Activated B cell treated with CpG ODN at 0.5 μM for 24 hours (primary cell): ENCODE results near the gene C3AR1. TPM values are rescaled to one million over a fixed set of nuclear protein-coding genes. Genes with fewer than 3 reads are reported as not detected.
"Not testable (repeated sequence)": the region's sequence is repeated elsewhere in the genome, so short reads cannot be mapped to it uniquely, and the experiment has no call there.

ENCODE experiments used
- ATAC-seq: fragments of 200-7000 bp; cut with Tn5 transposase; one replicate; pipeline ENCODE4 v1.10.0; 2021; ENCODE audit warnings: low read depth, mild to moderate bottlenecking, moderate library complexity
- CTCF ChIA-PET: fragments of 350-600 bp; sonication (Branson Sonifier 250); formaldehyde crosslinking; loops from one replicate; lab custom pipeline; 2021; ENCODE audit warnings: antibody characterized with exemption; lab: Charles Lee
- POLR2A ChIA-PET: fragments of 350-600 bp; sonication (Branson Sonifier 250); formaldehyde crosslinking; loops from one replicate; lab custom pipeline; 2021; ENCODE audit warnings: antibody characterized with exemption; lab: Charles Lee
- DNase-seq: peaks from one replicate; pipeline ENCODE4 v3.0.0; 2022
- H3K27ac Mint-ChIP-seq: one replicate; pipeline ENCODE4 v1.8.0; 2020; ENCODE audit warnings: mixed read lengths
- H3K27me3 Mint-ChIP-seq: one replicate; pipeline ENCODE4 v1.8.0; 2021; ENCODE audit warnings: mixed read lengths
- H3K36me3 Mint-ChIP-seq: one replicate; pipeline ENCODE4 v1.8.0; 2021; ENCODE audit warnings: low read depth, mixed read lengths
- H3K4me1 Mint-ChIP-seq: one replicate; pipeline ENCODE4 v1.8.0; 2021; ENCODE audit warnings: mixed read lengths
- H3K4me3 Mint-ChIP-seq: one replicate; pipeline ENCODE4 v1.8.0; 2020; ENCODE audit warnings: mild to moderate bottlenecking, mixed read lengths
- H3K9me3 Mint-ChIP-seq: one replicate; pipeline ENCODE4 v1.8.0; 2020; ENCODE audit warnings: mixed read lengths
- intact Hi-C: fragments of 100-400 bp; cut with micrococcal nuclease; formaldehyde crosslinking; loops from one replicate; pipeline ENCODE4 v1.15.1; 2024
- total RNA-seq: library from RNA; stranded (reverse); gene quantifications from 2 replicates; pipeline ENCODE4 v1.2.3, GENCODE V29; 2022
- TF ChIP-seq, protein P1 (sequence below): fragments of 200-600 bp; IDR thresholded peaks from one replicate; pipeline ENCODE4 v1.8.0; 2022; ENCODE audit warnings: antibody characterized with exemption, mild to moderate bottlenecking

The C3AR1 gene
- total RNA-seq, 1 donor from 2014 or later = 0.11 TPM

- TF ChIP-seq, protein P1, sequence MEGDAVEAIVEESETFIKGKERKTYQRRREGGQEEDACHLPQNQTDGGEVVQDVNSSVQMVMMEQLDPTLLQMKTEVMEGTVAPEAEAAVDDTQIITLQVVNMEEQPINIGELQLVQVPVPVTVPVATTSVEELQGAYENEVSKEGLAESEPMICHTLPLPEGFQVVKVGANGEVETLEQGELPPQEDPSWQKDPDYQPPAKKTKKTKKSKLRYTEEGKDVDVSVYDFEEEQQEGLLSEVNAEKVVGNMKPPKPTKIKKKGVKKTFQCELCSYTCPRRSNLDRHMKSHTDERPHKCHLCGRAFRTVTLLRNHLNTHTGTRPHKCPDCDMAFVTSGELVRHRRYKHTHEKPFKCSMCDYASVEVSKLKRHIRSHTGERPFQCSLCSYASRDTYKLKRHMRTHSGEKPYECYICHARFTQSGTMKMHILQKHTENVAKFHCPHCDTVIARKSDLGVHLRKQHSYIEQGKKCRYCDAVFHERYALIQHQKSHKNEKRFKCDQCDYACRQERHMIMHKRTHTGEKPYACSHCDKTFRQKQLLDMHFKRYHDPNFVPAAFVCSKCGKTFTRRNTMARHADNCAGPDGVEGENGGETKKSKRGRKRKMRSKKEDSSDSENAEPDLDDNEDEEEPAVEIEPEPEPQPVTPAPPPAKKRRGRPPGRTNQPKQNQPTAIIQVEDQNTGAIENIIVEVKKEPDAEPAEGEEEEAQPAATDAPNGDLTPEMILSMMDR = no peak
- Mint-ChIP-seq H3K9me3 (no peaks in the 10 kb centered on the region), H3K4me1 (peaks cover 27% of the 10 kb centered on the region), H3K4me3 (no peak overlapping the region), H3K27me3 (peaks cover 5% of the 10 kb centered on the region), H3K27ac (no peak overlapping the region), H3K36me3 (peaks cover 10% of the 10 kb centered on the region)
- ATAC-seq = no peak
- POLR2A ChIA-PET = no interaction called here
- CTCF ChIA-PET = interaction anchor here (1.0 to 5.0 kb wide), 4 partner anchors 11 to 217 kb away, joined by 3 to 53 read pairs (median 8); no protein-coding TSS in a partner anchor
- no peak for DNase-seq
- intact Hi-C loops = no loop called here
These were observed 11.0 kb upstream of the C3AR1 start for GRCh38 chr12:8077207-8077606.

DNA sequence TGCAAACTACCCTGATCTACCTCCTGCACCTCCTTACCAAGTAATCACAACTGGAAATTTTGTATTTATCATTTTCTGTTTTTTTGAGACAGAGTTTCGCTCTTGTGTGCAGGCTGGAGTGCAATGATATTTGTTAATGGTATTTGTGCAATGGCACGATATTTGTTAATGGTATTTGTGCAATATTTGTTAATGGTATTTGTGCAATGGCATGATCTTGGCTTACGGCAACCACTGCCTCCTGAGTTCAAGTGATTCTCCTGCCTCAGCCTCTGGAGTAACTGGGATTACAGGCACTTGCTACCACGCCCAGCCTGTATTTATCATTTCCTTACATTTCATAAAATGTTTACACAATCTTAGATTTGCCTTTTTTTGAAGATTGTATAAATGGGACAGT lies 10.2 kb upstream of the C3AR1 start:
- ChIA-PET POLR2A (no interaction called here), CTCF (interaction anchor here (1.0 to 2.3 kb wide), 2 partner anchors 25 to 216 kb away, joined by 3 to 9 read pairs; no protein-coding TSS in a partner anchor)

DNA sequence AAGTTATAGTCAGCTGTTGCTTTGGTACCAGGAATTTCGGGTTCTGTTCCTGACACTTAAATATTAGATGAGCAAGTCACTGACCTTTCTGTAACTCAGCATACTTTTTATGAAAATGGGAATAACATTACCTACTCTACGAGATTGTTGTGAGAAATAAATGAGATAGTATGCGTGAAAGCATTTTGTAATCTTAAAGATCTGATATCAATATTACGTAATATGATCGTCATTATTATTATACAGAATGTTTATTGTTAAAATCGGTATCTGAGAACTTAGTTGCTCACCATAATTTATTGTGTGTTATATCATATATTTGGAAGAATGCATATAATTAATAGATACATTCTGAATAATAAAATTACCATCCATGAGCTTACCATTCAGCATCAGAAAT lies 9.8 kb upstream of the C3AR1 start:
- POLR2A ChIA-PET = no interaction called here
- Mint-ChIP-seq H3K36me3 (no peaks in the 10 kb centered on the region), H3K27me3 (peaks cover 5% of the 10 kb centered on the region), H3K4me3 (no peak overlapping the region), H3K9me3 (no peaks in the 10 kb centered on the region), H3K4me1 (peaks cover 18% of the 10 kb centered on the region), H3K27ac (no peak overlapping the region)
- no peak for DNase-seq
- intact Hi-C loops = no loop called here
- TF ChIP-seq, protein P1 = no peak
- CTCF ChIA-PET = no interaction called here
- ATAC-seq = no peak

More for the DNA sequence above, 10.2 kb upstream of the C3AR1 start:
- no peak overlapping the region for H3K27ac Mint-ChIP-seq
- TF ChIP-seq, protein P1 = no peak
- H3K36me3 Mint-ChIP-seq = peaks cover 1% of the 10 kb centered on the region
- intact Hi-C loops = no loop called here
- ATAC-seq (no peak), DNase-seq (no peak)
- no peaks in the 10 kb centered on the region for H3K9me3 Mint-ChIP-seq
- peaks cover 22% of the 10 kb centered on the region for H3K4me1 Mint-ChIP-seq
- H3K27me3 Mint-ChIP-seq = peaks cover 5% of the 10 kb centered on the region
- H3K4me3 Mint-ChIP-seq = no peak overlapping the region

GRCh38 chr12:8071820-8072219 lies 5.7 kb upstream of the C3AR1 start:
- ATAC-seq, H3K9me3 Mint-ChIP-seq, H3K27me3 Mint-ChIP-seq, CTCF ChIA-PET, H3K4me1 Mint-ChIP-seq, H3K27ac Mint-ChIP-seq, intact Hi-C loops, H3K36me3 Mint-ChIP-seq, H3K4me3 Mint-ChIP-seq, DNase-seq, POLR2A ChIA-PET: not testable (repeated sequence)

DNA sequence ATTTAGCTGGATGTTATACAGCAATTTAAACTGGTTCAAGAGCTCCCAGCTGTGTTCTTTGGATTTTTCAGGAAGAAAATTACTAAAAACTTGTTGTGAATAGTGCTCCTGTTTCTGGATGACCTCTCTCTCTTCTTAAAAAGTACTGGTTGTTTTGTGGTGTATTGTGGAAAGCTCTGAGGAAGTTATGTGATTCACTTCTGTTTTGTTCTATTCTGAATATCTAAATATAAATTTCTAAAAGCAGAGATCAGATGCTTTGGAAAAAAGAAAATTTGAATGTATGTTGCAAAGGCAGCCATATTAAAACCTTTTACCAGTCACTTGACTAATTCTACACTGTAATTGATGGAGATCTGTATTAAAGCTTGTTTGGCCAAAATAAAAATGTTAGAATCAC lies 3.4 kb upstream of the C3AR1 start:
- TF ChIP-seq, protein P1 = no peak
- POLR2A ChIA-PET = no interaction called here
- ATAC-seq (no peak), DNase-seq (no peak)
- CTCF ChIA-PET = no interaction called here
- H3K9me3 Mint-ChIP-seq = no peaks in the 10 kb centered on the region
- no peak overlapping the region for H3K27ac Mint-ChIP-seq
- peaks cover 10% of the 10 kb centered on the region for H3K4me1 Mint-ChIP-seq
- no peak overlapping the region for H3K4me3 Mint-ChIP-seq
- intact Hi-C loops = no loop called here
- H3K36me3 Mint-ChIP-seq = no peaks in the 10 kb centered on the region
- H3K27me3 Mint-ChIP-seq = peaks cover 5% of the 10 kb centered on the region

- DNase-seq (no peak), ATAC-seq (no peak)
- TF ChIP-seq, protein P1 = no peak
- peaks cover 16% of the 10 kb centered on the region for H3K4me1 Mint-ChIP-seq
- H3K27ac Mint-ChIP-seq = no peak overlapping the region
- no peaks in the 10 kb centered on the region for H3K9me3 Mint-ChIP-seq
- intact Hi-C loops = no loop called here
- ChIA-PET POLR2A (no interaction called here), CTCF (no interaction called here)
- no peaks in the 10 kb centered on the region for H3K36me3 Mint-ChIP-seq
- no peaks in the 10 kb centered on the region for H3K27me3 Mint-ChIP-seq
- no peak overlapping the region for H3K4me3 Mint-ChIP-seq
These were observed 2.0 kb downstream of the C3AR1 start for GRCh38 chr12:8064131-8064530.
